Measurements from ENCODE around the gene SUPT4H1.
A peak's percentile ranks its signal among the peaks of the same experiment; 100 is the strongest.

Gene SUPT4H1

GRCh38 chr17:58324409-58325288 lies 27.4 kb downstream of the SUPT4H1 start:
- DNase-seq (ENCODE audit: low read depth), result no peak
- TF ChIP-seq CTCF (conservative IDR thresholded peaks at IDR 0.05; ENCODE audit: low read depth, low read length), result no peak
- H3K4me3 ChIP-seq (ENCODE audit: low read depth, low read length), result peak overlapping the region; percentile 42

DNA sequence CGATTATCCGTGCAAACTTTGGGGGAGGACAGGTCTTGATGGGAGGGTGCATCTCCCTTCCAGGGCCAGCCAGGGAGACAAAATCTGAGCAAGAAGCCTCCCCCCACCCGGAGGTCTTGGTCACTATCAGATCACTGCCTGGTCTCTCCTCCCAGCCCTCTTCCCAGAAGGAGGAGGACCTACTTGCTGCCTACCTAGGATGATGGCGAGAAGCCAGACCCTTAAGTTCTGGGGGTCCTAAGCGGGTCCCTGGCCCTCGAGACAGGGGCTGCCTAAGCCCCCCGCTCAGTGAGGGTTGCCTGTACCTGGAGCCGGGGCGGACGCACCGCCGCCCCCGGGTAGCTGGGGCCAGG lies 28.0 kb downstream of the SUPT4H1 start:
- no peak for DNase-seq (ENCODE audit: low read depth)
- TF ChIP-seq CTCF (conservative IDR thresholded peaks at IDR 0.05; ENCODE audit: low read depth, low read length), result no peak
- no peak overlapping the region for H3K4me3 ChIP-seq (ENCODE audit: low read depth, low read length)

DNA sequence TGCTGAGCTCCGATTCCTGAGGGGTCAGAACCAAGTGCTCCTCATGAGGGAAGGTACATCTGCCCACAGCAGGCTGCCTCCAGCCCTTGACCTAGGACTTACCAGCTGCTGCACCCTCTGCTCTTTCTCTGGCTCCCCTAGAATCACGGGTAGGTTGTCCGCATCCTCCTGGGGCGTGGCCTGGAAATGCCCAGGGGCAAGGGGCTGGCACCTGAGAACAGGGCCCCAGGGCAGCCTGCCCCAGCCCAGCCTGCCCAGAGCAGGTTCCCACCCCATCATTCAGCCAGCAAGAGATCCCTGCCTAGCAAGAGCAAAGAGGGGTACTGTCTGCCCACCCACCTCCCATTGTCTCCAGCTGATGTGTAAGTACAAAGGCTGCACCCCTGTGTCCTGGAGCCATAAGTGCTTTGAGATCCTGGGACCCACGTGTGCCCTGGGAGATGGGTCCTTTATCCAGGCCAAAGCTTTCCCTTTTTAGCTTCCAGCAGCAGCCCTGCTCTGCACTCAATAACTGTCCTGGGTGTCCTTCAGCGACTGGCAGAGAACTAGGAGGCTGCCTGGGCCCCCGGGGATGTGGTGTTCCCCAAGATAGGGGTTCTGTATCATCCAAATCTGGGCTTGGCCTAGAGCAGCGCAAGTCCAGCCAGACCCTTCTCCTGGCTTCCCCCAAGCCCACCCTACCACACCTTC lies 28.5 kb downstream of the SUPT4H1 start:
- TF ChIP-seq CTCF (conservative IDR thresholded peaks at IDR 0.05; ENCODE audit: low read depth, low read length), result no peak
- H3K4me3 ChIP-seq (ENCODE audit: low read depth, low read length), result no peak overlapping the region
- no peak for DNase-seq (ENCODE audit: low read depth)

DNA sequence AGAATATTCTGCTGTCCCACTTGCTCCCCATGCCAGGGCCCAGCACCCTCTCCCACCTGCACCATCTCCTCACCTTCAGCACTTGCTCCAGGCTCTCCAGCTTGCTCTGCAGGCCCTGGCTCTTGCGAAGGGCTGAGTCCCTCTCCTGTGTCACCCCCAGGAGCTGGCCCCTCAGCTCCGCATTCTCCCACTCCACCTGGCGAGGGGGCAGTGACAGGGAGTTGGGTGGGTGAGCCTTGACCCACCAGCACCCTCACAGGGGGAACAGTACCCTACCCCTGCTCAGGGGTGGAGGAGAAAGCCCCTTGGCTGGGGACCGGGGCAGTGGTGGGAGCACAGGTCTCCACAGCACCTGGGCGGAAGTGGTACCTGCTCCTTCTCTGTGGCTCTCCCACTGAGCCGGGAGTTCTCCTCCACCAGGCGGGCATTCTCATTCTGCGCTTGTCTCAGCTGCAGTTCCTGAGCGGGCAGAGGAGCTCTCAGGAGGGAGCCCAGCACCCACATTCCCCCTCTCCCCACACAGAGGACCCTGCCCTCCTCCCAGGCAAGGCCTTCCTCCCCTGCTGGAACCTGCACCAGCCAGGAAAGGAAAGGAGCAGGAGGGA lies 29.3 kb downstream of the SUPT4H1 start:
- TF ChIP-seq CTCF (conservative IDR thresholded peaks at IDR 0.05; ENCODE audit: low read depth, low read length), result no peak
- DNase-seq (ENCODE audit: low read depth), result no peak

GRCh38 chr17:58321571-58322525 lies 30.2 kb downstream of the SUPT4H1 start:
- no peak for DNase-seq (ENCODE audit: low read depth)
- no peak for TF ChIP-seq CTCF (conservative IDR thresholded peaks at IDR 0.05; ENCODE audit: low read depth, low read length)
- H3K4me3 ChIP-seq (ENCODE audit: low read depth, low read length), result no peak overlapping the region

More for the DNA sequence above, 29.3 kb downstream of the SUPT4H1 start:
- H3K4me3 ChIP-seq (ENCODE audit: low read depth, low read length), result no peak overlapping the region

DNA sequence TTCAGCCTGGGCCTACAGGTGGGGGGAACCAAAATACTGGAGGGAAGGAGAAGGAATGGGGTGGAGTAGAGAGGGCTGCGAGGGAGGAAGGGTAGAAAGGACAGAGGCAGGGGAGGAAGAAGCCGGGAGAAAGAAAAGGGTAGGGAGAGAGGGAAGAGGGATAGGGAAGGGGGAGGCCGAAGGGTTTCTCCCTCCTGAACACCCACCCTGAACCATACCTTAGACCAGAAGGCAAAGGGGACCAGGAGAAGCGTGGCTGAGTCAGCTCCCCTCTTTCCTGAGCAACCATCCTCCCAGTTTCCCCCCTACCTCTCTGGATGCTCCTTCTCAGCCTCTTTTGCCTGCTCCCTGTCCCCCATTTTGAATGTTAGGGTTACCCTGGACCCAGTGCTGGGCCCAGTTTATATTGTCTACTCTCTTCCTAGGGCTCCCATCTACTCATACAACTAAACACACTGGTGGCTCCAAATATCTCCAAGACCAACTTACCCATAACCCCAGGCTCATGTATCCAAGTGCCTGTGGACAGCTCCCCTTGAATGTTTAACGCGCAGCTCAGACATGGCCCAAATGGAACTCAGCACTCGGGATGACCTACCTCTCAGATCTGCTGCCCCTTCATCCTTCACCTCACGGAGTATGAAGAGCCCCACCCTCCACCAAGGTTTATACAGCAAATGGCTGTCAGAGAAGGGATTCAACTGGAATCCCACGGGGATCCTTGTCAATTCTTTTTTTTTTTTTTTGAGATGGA lies 31.3 kb downstream of the SUPT4H1 start:
- no peak for DNase-seq (ENCODE audit: low read depth)
- no peak overlapping the region for H3K4me3 ChIP-seq (ENCODE audit: low read depth, low read length)
- no peak for TF ChIP-seq CTCF (conservative IDR thresholded peaks at IDR 0.05; ENCODE audit: low read depth, low read length)
